HG03571 (cell line): Measurements from ENCODE around the gene TBC1D16.
"Not testable (repeated sequence)": the region's sequence is repeated elsewhere in the genome, so short reads cannot be mapped to it uniquely, and the experiment has no call there.

ENCODE experiments used
- ATAC-seq: cut with Tn5 transposase; IDR thresholded peaks from one replicate; pipeline ENCODE4 v1.9.1; 2021; ENCODE audit not compliant: unreplicated experiment

Gene TBC1D16

GRCh38 chr17:80051681-80052080 is 16.0 kb upstream of the TBC1D16 start:
- ATAC-seq, result no peak

- ATAC-seq, result no peak
Measured at GRCh38 chr17:80050706-80051105, 15.0 kb upstream of the TBC1D16 start.

- no peak for ATAC-seq
Measured at GRCh38 chr17:80049986-80050385, 14.3 kb upstream of the TBC1D16 start.

- no peak for ATAC-seq
Measured at GRCh38 chr17:80047176-80047575, 11.5 kb upstream of the TBC1D16 start.

DNA sequence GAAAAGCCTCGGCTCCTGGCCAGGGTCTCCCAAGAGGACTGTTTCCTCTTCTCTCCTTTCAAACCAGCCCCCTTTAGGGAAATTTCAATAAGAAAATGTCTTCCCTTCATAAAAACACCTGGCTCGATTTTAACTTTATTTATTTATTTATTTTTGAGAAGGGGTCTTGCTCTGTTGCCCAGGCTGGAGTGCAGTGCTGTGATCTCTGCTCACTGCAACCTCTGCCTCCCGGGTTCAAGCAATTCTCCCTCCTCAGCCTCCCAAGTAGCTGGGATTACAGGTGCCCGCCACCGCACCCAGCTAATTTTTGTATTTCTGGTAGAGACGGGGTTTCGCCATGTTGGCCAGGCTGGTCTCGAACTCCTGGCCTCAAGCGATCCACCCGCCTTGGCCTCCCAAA is 11.0 kb upstream of the TBC1D16 start:
- not testable (repeated sequence) for ATAC-seq

- ATAC-seq, result no peak
Measured at GRCh38 chr17:80045703-80046102, 10.0 kb upstream of the TBC1D16 start.

- no peak for ATAC-seq
Measured at GRCh38 chr17:80043963-80044362, 8.3 kb upstream of the TBC1D16 start.

DNA sequence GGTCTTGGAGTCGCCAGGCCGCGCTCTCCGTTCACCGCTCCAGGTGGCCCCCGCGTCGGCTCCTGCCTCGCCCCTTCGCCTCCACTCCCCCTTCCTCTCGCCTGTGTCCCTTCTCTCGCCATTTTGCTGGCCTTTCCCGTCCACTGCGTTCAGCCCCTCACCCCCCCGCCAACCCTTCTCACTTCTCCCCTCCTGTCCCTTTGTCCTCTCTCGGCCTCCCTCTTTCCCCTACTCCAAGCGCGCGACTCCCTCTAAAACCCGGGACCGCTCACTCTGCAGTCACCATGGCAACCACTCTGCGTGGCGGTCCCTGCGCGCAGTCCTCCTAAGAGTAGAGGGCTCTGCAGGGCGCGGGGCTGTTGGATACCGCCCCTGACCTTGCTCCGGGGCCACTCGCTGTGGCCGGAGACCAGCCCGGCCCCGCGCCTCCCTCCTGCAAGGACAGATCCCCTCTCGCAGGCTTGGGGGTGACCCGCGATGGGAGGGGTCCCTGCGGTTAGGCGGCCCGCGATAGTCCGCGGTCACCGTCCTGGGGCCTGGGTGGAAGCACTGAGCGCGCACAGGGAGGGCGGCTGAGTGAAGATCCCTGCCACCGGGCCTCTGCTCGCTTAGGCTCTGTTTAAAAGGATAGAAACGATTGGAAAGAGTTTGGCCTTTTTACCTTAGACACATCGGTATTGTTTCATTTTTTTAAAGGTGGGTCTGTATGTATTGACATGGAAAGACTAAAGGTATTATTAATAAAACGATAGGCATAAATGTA is 1.2 kb upstream of the TBC1D16 start:
- ATAC-seq, result no peak

GRCh38 chr17:80035937-80036714 is 454 bp upstream of the TBC1D16 start, which contains the start of gene CCDC40:
Gene CCDC40 (plus strand): TSS chr17:80036642. CDS start chr17:80036663, 21 bp downstream.
- ATAC-seq, result no peak

- ATAC-seq, result no peak
Measured at GRCh38 chr17:80034791-80035686, 633 bp downstream of the TBC1D16 start.

DNA sequence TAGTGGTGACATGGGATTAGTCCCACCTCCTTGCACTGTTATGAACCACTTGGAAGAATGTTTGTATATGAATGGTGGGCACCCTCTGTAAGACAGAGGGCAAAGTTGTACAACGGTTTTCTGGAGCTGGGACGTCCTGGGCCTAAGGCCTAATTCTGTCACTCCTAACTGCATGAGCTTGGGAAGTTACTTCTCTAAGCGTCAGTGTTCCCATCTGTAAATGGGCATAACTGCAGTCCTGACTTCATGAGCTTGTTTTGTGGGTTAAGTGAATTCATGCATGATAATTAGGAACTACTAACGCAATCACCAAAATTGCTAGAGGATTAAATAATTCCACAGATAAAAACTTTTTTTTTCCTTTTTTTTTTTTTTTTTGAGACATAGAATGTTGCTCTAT is 1.8 kb downstream of the TBC1D16 start:
- no peak for ATAC-seq

- no peak for ATAC-seq
Measured at GRCh38 chr17:80032614-80033171, 3.0 kb downstream of the TBC1D16 start.

GRCh38 chr17:80031691-80032430 is 3.8 kb downstream of the TBC1D16 start:
- ATAC-seq, result no peak

DNA sequence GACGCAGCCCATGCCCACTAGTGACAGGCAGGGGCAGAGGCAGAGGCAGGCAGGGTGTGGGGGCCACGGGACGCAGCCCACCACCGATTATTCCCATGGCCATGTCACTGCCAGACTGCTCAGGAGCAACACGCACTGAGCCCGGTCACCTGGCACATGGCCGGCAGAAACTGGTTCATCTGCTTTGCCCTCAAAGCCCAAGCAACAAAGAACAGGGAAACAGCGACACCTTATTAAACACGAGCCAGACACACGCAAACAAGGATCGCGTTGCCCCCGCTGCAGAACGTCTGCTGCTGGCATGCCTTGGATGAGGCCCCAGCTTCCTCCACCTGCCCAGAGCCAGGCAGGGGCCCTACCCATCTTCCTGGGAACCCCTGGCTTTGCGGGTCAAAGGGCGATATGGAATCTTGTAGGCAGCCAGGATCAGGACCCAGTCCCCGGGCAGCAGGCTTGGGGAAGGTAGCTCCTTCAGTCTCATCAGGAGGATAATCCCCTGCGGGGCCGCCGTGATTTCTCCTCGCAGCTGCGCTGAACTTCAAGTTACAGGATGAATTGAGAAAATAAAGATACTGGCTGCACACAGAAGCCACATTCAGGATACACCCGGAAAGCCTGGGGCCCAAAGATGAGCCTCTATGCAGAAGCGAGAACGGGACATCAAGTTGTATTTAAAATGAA is 4.8 kb downstream of the TBC1D16 start:
- ATAC-seq, result no peak

GRCh38 chr17:80029258-80029974 is 6.3 kb downstream of the TBC1D16 start:
- no peak for ATAC-seq

GRCh38 chr17:80028030-80028429 is 7.6 kb downstream of the TBC1D16 start:
- ATAC-seq, result no peak

GRCh38 chr17:80027043-80027435 is 8.6 kb downstream of the TBC1D16 start:
- ATAC-seq, result no peak

GRCh38 chr17:80026359-80027042 is 9.2 kb downstream of the TBC1D16 start:
- no peak for ATAC-seq
